Aorta (tissue), 5 donors: Measurements from ENCODE around the gene SH2D4B. TPM values are rescaled to one million over a fixed set of nuclear protein-coding genes. Genes with fewer than 3 reads are reported as not detected.

Experiments
- ATAC-seq: fragments of 200-7000 bp; cut with Tn5 transposase; one replicate; pipeline ENCODE4 v1.9.1; 2022; ENCODE audit warnings: moderate library complexity; ENCODE audit not compliant: low FRiP score
- DNase-seq, 2 donors: peaks; one replicate each; pipeline ENCODE4 v3.0.0-alpha.2; 2020
- H3K27ac ChIP-seq, 2 donors: one replicate each; pipeline ENCODE4 v1.5.1; 2013; ENCODE audit warnings: low read length in 2 of 2, mild to moderate bottlenecking in 2 of 2, moderate library complexity in 2 of 2, control low read depth in 1 of 2, inconsistent platforms in 1 of 2, low read depth in 1 of 2
- H3K27me3 ChIP-seq, 2 donors: one replicate each; pipeline ENCODE4 v1.6.1; 2013; ENCODE audit warnings: control low read depth in 1 of 2, low read length in 1 of 2, mild to moderate bottlenecking in 1 of 2, moderate library complexity in 1 of 2; ENCODE audit not compliant: insufficient read depth in 2 of 2, control insufficient read depth in 1 of 2
- H3K36me3 ChIP-seq, 2 donors: one replicate each; pipeline ENCODE4 v1.6.1; 2013; ENCODE audit warnings: control low read depth in 1 of 2, low read length in 1 of 2, mild to moderate bottlenecking in 1 of 2; ENCODE audit not compliant: insufficient read depth in 2 of 2, control insufficient read depth in 1 of 2
- H3K4me1 ChIP-seq, 2 donors: one replicate each; pipeline ENCODE4 v1.6.1; 2013; ENCODE audit warnings: low read length in 2 of 2, control low read depth in 1 of 2, mild to moderate bottlenecking in 1 of 2, moderate library complexity in 1 of 2; ENCODE audit not compliant: insufficient read depth in 2 of 2, control insufficient read depth in 1 of 2
- H3K4me3 ChIP-seq, 2 donors: one replicate each; pipeline ENCODE4 v1.5.1; 2013; ENCODE audit warnings: low read length in 2 of 2, control low read depth in 1 of 2, mild to moderate bottlenecking in 1 of 2
- H3K9me3 ChIP-seq: one replicate; pipeline ENCODE4 v1.6.1; 2013; ENCODE audit warnings: mild to moderate bottlenecking, low read length; ENCODE audit not compliant: control insufficient read depth
- WGBS, 2 donors: extraction: QIAGEN DNeasy Blood & Tissue Kit; methylation state at CpG; one replicate each; pipeline ENCODE4 v1.1.7; 2013; 5-methylcytosine and 5-hydroxymethylcytosine counted together
- intact Hi-C, 2 donors: fragments of 100-400 bp; cut with DNase I; formaldehyde crosslinking; loops; one replicate each; pipeline versions ENCODE4 v1.14.2 to v1.15.0; 2022
- polyA plus RNA-seq, 2 donors: library from polyadenylated mRNA; stranded (reverse); fragments of 200-250 nt; gene quantifications; one replicate each; pipeline ENCODE4 v1.2.3, GENCODE V29; 2013
- total RNA-seq, 2 donors: library from RNA; stranded (reverse); fragmentation: NEBNext Ultra II Directional; extraction: Animal tissue kit (Norgen Biotek cat#: 25700); gene quantifications; one replicate each; pipeline ENCODE4 v1.2.1, GENCODE V29; 2021
- donor health status: healthy with polysubstance abuse.
- donor health status: Bipolar disorder and iron deficiency.
- donor health status: DM: no; HTN: no; CAD: no.
- donor health status: DM: no; HTN: no; CAD: no.
- donor health status: DM: yes; HTN: yes; CAD: no.

SH2D4B gene
- total and polyA plus RNA-seq, 4 donors, result 0.27 to 0.52 TPM; not detected in 2

DNA sequence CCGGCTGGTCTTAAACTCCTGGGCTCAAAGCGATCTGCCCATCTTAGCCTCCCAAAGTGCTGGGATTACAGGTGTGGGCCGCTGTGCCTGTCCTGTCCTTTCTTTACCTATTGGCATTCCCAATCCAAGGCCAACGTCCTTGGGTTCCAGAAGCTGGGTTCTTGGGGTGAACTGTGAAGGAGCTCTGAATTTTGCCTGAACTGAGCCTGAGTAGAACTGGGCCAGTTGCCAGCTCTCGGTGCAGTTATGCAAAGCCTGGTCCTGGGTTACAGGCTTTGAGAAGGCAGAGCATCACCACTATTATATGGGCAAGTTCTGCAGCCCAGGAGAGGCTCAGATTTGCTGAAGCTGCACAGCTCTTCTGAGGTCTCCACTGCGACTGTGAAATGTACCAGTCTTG lies 24.6 kb upstream of the SH2D4B start:
- no peaks in the 10 kb centered on the region for H3K9me3 ChIP-seq
- H3K27ac ChIP-seq, result no peak overlapping the region
- H3K27me3 ChIP-seq, result no peaks in the 10 kb centered on the region
- intact Hi-C loops, result no loop called here
- H3K4me1 ChIP-seq, result no peaks in the 10 kb centered on the region
- no peak for ATAC-seq
- WGBS, 2 donors, result 75 to 77% methylated on average over 6 of the region's 6 CpGs
- DNase-seq, result peak; percentile 24 to 48
- peaks cover 0 to 9% of the 10 kb centered on the region in 2 donors for H3K36me3 ChIP-seq
- no peak overlapping the region for H3K4me3 ChIP-seq

DNA sequence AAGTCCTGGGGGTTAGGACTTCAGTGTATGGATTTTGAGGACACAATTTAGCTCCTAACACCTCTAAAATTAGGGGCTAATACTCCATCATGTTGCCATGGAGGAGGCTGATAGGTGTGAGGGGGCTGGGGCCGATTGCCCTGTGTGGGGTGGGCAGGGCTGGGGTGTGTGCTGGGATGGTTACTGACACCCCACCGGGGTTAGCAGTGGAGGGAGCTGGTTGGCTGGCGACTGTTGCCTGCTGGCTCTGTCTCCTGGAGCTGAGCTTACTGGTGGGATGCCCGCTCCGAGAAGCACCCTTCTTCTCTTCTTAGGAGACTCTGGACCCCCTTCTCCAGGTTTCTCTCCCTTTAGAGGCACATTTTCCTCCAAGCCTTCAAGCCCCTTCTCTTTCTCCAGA lies 22.2 kb upstream of the SH2D4B start:
- WGBS, 2 donors, result 75 to 93% methylated on average over 3 to 5 of the region's 5 CpGs
- H3K27ac ChIP-seq, result no peak overlapping the region
- H3K27me3 ChIP-seq, result no peaks in the 10 kb centered on the region
- ATAC-seq (no peak), DNase-seq (peak; percentile 34)
- no peak overlapping the region for H3K4me3 ChIP-seq
- no peaks in the 10 kb centered on the region for H3K9me3 ChIP-seq
- peaks cover 0 to 9% of the 10 kb centered on the region in 2 donors for H3K36me3 ChIP-seq
- H3K4me1 ChIP-seq, result no peaks in the 10 kb centered on the region
- intact Hi-C loops, result no loop called here

DNA sequence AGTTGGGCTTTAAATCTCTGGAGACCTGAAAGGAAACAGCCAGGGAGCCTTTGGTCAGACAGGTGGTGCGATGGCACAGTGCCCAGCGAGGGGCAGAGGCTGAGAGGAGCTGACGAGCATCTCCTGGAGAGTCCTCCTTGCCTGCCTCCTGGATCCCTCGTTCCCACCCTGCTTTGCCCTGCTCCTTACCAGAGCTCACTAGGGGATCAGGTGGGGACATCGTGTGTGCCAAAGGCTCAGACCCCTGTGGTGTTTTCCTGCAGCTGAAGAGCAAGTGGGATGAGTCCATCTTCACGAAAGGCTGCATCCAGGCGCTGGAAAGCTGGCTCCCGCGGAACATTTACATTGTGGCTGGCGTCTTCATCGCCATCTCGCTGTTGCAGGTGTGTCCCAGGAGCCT lies 21.8 kb upstream of the SH2D4B start:
- H3K36me3 ChIP-seq, result peaks cover 0 to 9% of the 10 kb centered on the region in 2 donors
- no peaks in the 10 kb centered on the region for H3K27me3 ChIP-seq
- H3K4me1 ChIP-seq, result no peaks in the 10 kb centered on the region
- no peak overlapping the region for H3K4me3 ChIP-seq
- no peaks in the 10 kb centered on the region for H3K9me3 ChIP-seq
- 92 to 93% methylated on average over 12 of the region's 12 CpGs for WGBS, 2 donors
- intact Hi-C loops, result no loop called here
- DNase-seq (peak; percentile 36 to 67), ATAC-seq (no peak)
- H3K27ac ChIP-seq, result no peak overlapping the region

DNA sequence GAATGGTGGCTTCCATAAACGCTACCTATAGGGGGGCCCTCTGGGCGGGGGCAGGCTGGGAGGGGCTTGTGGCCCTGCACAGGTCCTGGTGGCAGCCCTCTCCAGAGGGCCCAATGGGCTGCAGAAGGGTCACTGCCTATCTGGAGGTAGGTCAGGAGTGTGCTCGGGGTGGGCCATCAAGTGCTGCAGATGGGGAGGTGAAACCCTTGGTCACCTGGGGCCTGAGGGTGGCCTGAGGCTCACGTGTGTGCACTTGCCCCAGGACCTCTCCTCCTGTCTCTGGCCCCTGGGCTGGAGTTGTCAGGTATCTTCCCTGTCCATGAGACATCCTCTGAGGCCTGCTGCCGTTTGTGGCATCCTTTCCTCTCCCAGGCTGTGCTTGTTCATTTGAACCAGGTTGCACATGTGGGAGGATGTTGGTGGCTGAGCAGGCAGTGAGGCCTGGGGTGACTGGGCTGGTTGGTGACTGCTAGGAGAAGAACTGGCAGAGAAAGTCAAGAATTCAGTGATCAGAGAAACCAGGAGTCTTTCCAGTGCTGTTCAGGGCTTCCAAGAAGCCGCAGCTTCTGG lies 21.1 kb upstream of the SH2D4B start:
- H3K36me3 ChIP-seq, result peaks cover 0 to 9% of the 10 kb centered on the region in 2 donors
- H3K27me3 ChIP-seq, result no peaks in the 10 kb centered on the region
- no peak overlapping the region for H3K4me3 ChIP-seq
- no peaks in the 10 kb centered on the region for H3K4me1 ChIP-seq
- H3K27ac ChIP-seq, result no peak overlapping the region
- WGBS, 2 donors, result 87 to 90% methylated on average over 6 of the region's 6 CpGs
- no peaks in the 10 kb centered on the region for H3K9me3 ChIP-seq
- DNase-seq, result peak; percentile 36 to 45
- intact Hi-C loops, result no loop called here
- ATAC-seq, result no peak

DNA sequence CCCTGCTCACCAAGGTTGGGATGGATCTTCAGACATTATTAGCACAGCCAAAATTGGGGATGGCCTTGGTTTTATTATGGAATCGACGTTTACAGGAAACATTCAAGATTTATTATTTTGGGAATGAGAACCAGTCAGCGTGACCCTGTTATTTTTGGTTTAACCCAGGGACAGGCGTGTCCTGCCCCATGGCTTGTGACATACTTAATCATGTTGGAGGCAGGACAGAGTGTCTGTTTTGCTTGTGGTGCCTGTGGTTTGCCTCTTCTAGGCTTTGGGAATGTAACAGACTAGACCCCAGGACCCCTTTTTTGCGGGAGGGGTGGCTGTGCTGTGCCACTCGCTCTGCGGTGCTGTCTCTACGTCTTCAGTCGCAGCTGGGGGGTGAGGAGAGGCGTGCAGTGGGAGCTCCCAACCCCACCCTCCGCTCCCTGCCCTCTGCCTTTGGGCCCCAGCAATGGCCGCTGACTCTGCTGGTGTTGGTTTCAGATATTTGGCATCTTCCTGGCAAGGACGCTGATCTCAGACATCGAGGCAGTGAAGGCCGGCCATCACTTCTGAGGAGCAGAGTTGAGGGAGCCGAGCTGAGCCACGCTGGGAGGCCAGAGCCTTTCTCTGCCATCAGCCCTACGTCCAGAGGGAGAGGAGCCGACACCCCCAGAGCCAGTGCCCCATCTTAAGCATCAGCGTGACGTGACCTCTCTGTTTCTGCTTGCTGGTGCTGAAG lies 20.1 kb upstream of the SH2D4B start:
- Histone ChIP-seq H3K4me1 (no peaks in the 10 kb centered on the region), H3K4me3 (no peak overlapping the region), H3K27me3 (no peaks in the 10 kb centered on the region), H3K27ac (no peak overlapping the region), H3K9me3 (no peaks in the 10 kb centered on the region), H3K36me3 (peaks cover 0 to 5% of the 10 kb centered on the region in 2 donors)
- ATAC-seq, result no peak
- WGBS, 2 donors, result 80 to 84% methylated on average over 21 of the region's 21 CpGs
- peak in 1 of 2 donors; percentile 26 for DNase-seq
- intact Hi-C loops, result no loop called here

DNA sequence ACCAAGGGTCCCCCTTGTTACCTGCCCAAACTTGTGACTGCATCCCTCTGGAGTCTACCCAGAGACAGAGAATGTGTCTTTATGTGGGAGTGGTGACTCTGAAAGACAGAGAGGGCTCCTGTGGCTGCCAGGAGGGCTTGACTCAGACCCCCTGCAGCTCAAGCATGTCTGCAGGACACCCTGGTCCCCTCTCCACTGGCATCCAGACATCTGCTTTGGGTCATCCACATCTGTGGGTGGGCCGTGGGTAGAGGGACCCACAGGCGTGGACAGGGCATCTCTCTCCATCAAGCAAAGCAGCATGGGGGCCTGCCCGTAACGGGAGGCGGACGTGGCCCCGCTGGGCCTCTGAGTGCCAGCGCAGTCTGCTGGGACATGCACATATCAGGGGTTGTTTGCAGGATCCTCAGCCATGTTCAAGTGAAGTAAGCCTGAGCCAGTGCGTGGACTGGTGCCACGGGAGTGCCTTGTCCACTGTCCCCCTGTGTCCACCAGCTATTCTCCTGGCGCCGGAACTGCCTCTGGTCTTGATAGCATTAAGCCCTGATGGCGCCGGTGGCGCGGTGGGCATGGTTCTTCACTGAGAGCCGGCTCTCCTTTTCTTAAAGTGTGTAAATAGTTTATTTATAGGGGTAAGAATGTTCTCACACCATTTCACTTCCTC lies 19.4 kb upstream of the SH2D4B start:
- H3K27ac ChIP-seq, result no peak overlapping the region
- H3K4me3 ChIP-seq, result no peak overlapping the region
- no peaks in the 10 kb centered on the region for H3K27me3 ChIP-seq
- DNase-seq, result no peak
- intact Hi-C loops, result no loop called here
- 92 to 93% methylated on average over 17 of the region's 17 CpGs for WGBS, 2 donors
- H3K4me1 ChIP-seq, result no peaks in the 10 kb centered on the region
- peaks cover 0 to 5% of the 10 kb centered on the region in 2 donors for H3K36me3 ChIP-seq
- no peaks in the 10 kb centered on the region for H3K9me3 ChIP-seq
- no peak for ATAC-seq

DNA sequence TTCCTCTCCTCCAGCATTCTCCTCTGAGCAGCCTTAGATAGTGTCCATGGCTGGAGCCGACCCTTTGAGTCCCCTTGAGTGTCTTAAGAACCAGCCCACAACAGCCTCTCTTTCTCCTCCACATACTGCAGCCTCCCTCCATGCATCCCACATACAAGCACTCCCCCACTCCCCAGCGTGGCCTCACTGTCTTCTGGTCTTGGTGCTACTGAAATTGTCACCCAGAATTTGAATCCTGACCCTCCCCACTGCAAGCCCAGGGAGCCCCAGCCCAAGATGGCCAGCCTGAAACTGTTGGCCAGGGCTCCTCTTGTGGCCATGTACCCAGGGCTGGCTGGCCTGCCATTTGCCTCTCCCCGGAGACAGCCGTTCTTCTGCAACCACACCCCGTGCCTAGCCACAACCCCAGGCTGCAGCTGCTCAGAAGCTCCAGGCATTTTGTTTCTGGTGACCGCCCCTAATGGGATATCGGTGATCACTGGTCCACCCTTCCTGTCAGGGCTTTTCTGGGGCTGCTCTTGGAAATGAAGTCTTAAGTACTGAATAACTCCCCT lies 18.8 kb upstream of the SH2D4B start:
- ATAC-seq (no peak), DNase-seq (peak in 1 of 2 donors; percentile 68)
- H3K4me3 ChIP-seq, result no peak overlapping the region
- H3K27ac ChIP-seq, result no peak overlapping the region
- intact Hi-C loops, result no loop called here
- H3K27me3 ChIP-seq, result no peaks in the 10 kb centered on the region
- H3K36me3 ChIP-seq, result peaks cover 0 to 2% of the 10 kb centered on the region in 2 donors
- no peaks in the 10 kb centered on the region for H3K9me3 ChIP-seq
- no peaks in the 10 kb centered on the region for H3K4me1 ChIP-seq
- WGBS, 2 donors, result 86 to 87% methylated on average over 7 of the region's 7 CpGs

DNA sequence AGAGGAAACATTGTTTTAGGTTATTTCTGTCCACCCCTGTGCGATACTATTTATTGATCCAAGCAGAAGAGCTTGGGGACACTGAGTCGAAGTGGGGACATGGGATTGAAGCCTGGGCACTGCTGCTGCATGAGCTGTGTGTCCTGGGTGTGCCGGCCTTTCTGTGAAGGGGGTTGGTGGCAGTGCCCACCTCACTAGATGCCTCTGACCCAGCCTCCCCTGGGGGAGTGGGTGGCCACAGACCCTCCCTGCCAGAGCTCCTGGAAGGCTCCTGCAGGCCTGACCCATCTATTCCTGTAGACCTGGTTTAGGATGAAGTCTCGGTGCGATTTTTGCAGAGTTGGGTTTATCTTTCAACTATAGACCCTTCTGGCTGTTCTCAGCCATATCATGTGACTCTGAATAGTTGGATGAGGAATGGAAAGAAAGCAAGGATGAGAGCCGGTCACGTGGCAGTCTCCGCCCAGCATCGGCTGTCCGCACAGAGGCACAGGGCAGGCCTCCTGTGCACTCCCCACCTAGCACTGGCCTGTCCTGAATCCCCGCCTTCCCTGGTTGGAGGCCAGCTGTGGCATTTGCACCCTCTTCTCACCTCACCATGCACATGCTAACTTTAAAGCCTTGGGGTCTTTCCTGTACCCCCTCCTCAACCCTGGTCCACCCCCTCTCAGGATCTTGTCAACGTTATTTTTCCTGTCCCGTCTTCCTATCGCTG lies 17.6 kb upstream of the SH2D4B start:
- Histone ChIP-seq H3K27me3 (no peaks in the 10 kb centered on the region), H3K36me3 (no peaks in the 10 kb centered on the region), H3K9me3 (no peaks in the 10 kb centered on the region), H3K4me3 (no peak overlapping the region), H3K27ac (no peak overlapping the region), H3K4me1 (no peaks in the 10 kb centered on the region)
- ATAC-seq (no peak), DNase-seq (peak in 1 of 2 donors; percentile 43)
- 85 to 86% methylated on average over 14 of the region's 14 CpGs for WGBS, 2 donors
- intact Hi-C loops, result no loop called here
